GM12878 (cell line): ENCODE measurements around the gene C17orf107. TPM values are rescaled to one million over a fixed set of nuclear protein-coding genes. Genes with fewer than 3 reads are reported as not detected.
"Not testable (repeated sequence)": the region's sequence is repeated elsewhere in the genome, so short reads cannot be mapped to it uniquely, and the experiment has no call there.

Source experiments
- ATAC-seq: fragments of 200-7000 bp; cut with Tn5 transposase; 3 replicates; pipeline ENCODE4 v1.9.1; 2020; ENCODE audit warnings: mild to moderate bottlenecking, moderate library complexity
- BruUV-seq: library from RNA; stranded (reverse); fragments of 400-500 nt; replicated peaks from 2 replicates; lab custom pipeline; 2021; lab: Mats Ljungman, UMichigan
- CTCF ChIA-PET: fragments of 300-600 bp; sonication (Branson Sonifier 250); formaldehyde crosslinking; extraction: SDS; loops from one replicate; lab custom pipeline; 2021; ENCODE audit warnings: inconsistent platforms; lab: Yijun Ruan, JAX
- POLR2A ChIA-PET: fragments of 350-600 bp; formaldehyde crosslinking; extraction: SDS; loops from one replicate; lab custom pipeline; 2021; ENCODE audit warnings: inconsistent platforms; lab: Charles Lee
- RAD21 ChIA-PET: fragments of 300-600 bp; sonication (Branson Sonifier 250); formaldehyde crosslinking; loops from one replicate; lab custom pipeline; 2023; ENCODE audit warnings: antibody characterized with exemption; ENCODE audit not compliant: unreplicated experiment; lab: Charles Lee
- SMC1A ChIA-PET: fragments of 300-600 bp; sonication (Branson Sonifier 250); formaldehyde crosslinking; loops from one replicate; lab custom pipeline; 2023; ENCODE audit not compliant: unreplicated experiment, uncharacterized antibody; lab: Charles Lee
- DNase-seq: peaks from one replicate; pipeline ENCODE4 v3.0.0-alpha.2; 2011; ENCODE audit warnings: low read depth, low spot score
- FAIRE-seq: peaks from 3 replicates; lab custom pipeline; 2011; peaks lifted over from hg19 to GRCh38; lab: Jason Lieb, UNC
- H2AFZ ChIP-seq: 2 replicates; pipeline ENCODE4 v1.6.0; 2011; ENCODE audit warnings: low read depth, low read length, control low read depth; ENCODE audit not compliant: control insufficient read depth
- H3K27ac ChIP-seq: 2 replicates; pipeline ENCODE4 v1.5.1; 2011; ENCODE audit warnings: control low read depth; ENCODE audit not compliant: control insufficient read depth, insufficient read depth
- H3K27me3 ChIP-seq, 2 experiments: replicated peaks in 1 of 2; 2 replicates each; pipeline versions ENCODE4 v1.6.0 to v1.6.1; 2011; ENCODE audit warnings: low read length in 1 of 2; ENCODE audit not compliant: control insufficient read depth in 2 of 2, insufficient read depth in 2 of 2
- H3K36me3 ChIP-seq, 2 experiments: 2 replicates each; pipeline ENCODE4 v1.5.1; 2011; ENCODE audit warnings: low read length in 1 of 2; ENCODE audit not compliant: control insufficient read depth in 2 of 2, insufficient read depth in 2 of 2
- H3K4me1 ChIP-seq: 2 replicates; pipeline ENCODE4 v1.6.1; 2011; ENCODE audit warnings: mild to moderate bottlenecking, low read length, moderate library complexity, mixed read lengths; ENCODE audit not compliant: control insufficient read depth, insufficient read depth
- H3K4me2 ChIP-seq: 2 replicates; pipeline ENCODE4 v1.6.0; 2011; ENCODE audit warnings: control low read depth; ENCODE audit not compliant: control insufficient read depth, insufficient read depth
- H3K4me3 ChIP-seq: fragments of 200-600 bp; sonication (generic); 2 replicates; pipeline ENCODE4 v1.5.1; 2016
- H3K79me2 ChIP-seq: 2 replicates; pipeline ENCODE4 v1.6.0; 2011; ENCODE audit warnings: low read length; ENCODE audit not compliant: control insufficient read depth, insufficient read depth
- H3K9ac ChIP-seq: 2 replicates; pipeline ENCODE4 v1.8.0; 2011; ENCODE audit warnings: low read length, control low read depth, mixed read lengths; ENCODE audit not compliant: control insufficient read depth, insufficient read depth
- H3K9me3 ChIP-seq: replicated peaks from 3 replicates; pipeline ENCODE4 v1.5.1; 2011; ENCODE audit warnings: mild to moderate bottlenecking, low read length; ENCODE audit not compliant: control insufficient read depth, insufficient read depth
- H4K20me1 ChIP-seq: 2 replicates; pipeline ENCODE4 v1.6.0; 2011; ENCODE audit not compliant: control insufficient read depth, insufficient read depth
- ATF7 ChIP-seq: fragments of 450-650 bp; IDR thresholded peaks from 2 replicates; pipeline ENCODE4 v1.6.1; 2016; ENCODE audit warnings: low read depth, mild to moderate bottlenecking
- CUX1 ChIP-seq: IDR thresholded peaks from 2 replicates; pipeline ENCODE4 v1.6.1; 2012; ENCODE audit warnings: improper control_type of control experiment, low read depth, low read length; ENCODE audit not compliant: insufficient replicate concordance
- RELB ChIP-seq: fragments of 450-650 bp; IDR thresholded peaks from 2 replicates; pipeline ENCODE4 v1.6.1; 2017; ENCODE audit warnings: low read depth, mild to moderate bottlenecking, moderate library complexity
- ZBTB11 ChIP-seq: fragments of 450-650 bp; formaldehyde crosslinking; IDR thresholded peaks from 2 replicates; pipeline ENCODE4 v1.5.0; 2022; ENCODE audit warnings: mild to moderate bottlenecking, missing genetic modification characterization
- WGBS: methylation state at CpG from one replicate; pipeline ENCODE4 v1.1.6; 2016; ENCODE audit warnings: low lambda C conversion rate; ENCODE audit not compliant: insufficient replicate concordance, insufficient coverage; ENCODE audit errors: missing lambda C conversion rate; 5-methylcytosine and 5-hydroxymethylcytosine counted together
- in situ Hi-C: fragments of 300-500 bp; cut with MboI; formaldehyde crosslinking; loops from 9 replicates; pipeline ENCODE4 v1.14.3; 2018; ENCODE audit warnings: mixed read lengths
- intact Hi-C: fragments of 100-400 bp; cut with micrococcal nuclease; formaldehyde crosslinking; loops from one replicate; pipeline ENCODE4 v1.14.2; 2022; ENCODE audit not compliant: unreplicated experiment
- polyA plus RNA-seq, 11 experiments: library from polyadenylated mRNA; depleted of rRNA in 4 of 11; unstranded in 6 of 11; stranded (reverse) in 5 of 11; fragments of >200 nt; fragmentation: Nextera tagmentation in 4 of 11; fragmentation: Illumina TruSeq in 1 of 11; extraction: Ambion mirVana in 4 of 11; extraction: Trizol in 1 of 11; gene quantifications; 1 replicate in 1 of 11; 2 replicates in 10 of 11; pipeline versions ENCODE4 v1.2.1 to v1.2.3, GENCODE V29; 2011 to 2016; ENCODE audit warnings: inconsistent platforms in 2 of 11, missing spikeins in 2 of 11, low read depth in 1 of 11
- total RNA-seq, 4 experiments: library from RNA; depleted of rRNA in 3 of 4; stranded (reverse); fragments of >200 nt in 3 of 4; fragmentation: Illumina TruSeq in 1 of 4; extraction: Trizol in 1 of 4; gene quantifications; 2 replicates each; pipeline versions ENCODE4 v1.2.1 to v1.2.3, GENCODE V29; 2013 to 2021

Gene C17orf107
- total and polyA plus RNA-seq, 10 of the 15 experiments (the other 5 are each of a cell fraction or from before 2014, with no cell fraction given) = 0.05 to 0.46 (median 0.11) TPM; not detected in 3

- no peak for TF ChIP-seq ZBTB11 (CRISPR knock-in tag)
- TF ChIP-seq CUX1 = no peak
- no peak for TF ChIP-seq ATF7
- TF ChIP-seq RELB = no peak
Observed at GRCh38 chr17:4913994-4914393, 14.7 kb downstream of the C17orf107 start (continued).

GRCh38 chr17:4914551-4914950 is 15.2 kb downstream of the C17orf107 start:
- RAD21 ChIA-PET = interaction anchor here (0.6 to 2.0 kb wide), 3 partner anchors 52 to 198 kb away, joined by 3 to 10 read pairs (median 5); no protein-coding TSS in a partner anchor
- WGBS = 45% methylated on average over 4 of the region's 4 CpGs
- H4K20me1 ChIP-seq, ATAC-seq, H3K79me2 ChIP-seq, H3K4me3 ChIP-seq, H2AFZ ChIP-seq, FAIRE-seq, H3K27me3 ChIP-seq, H3K9me3 ChIP-seq, BruUV-seq, in situ Hi-C loops, H3K36me3 ChIP-seq, H3K27ac ChIP-seq, intact Hi-C loops, H3K9ac ChIP-seq, H3K4me2 ChIP-seq, H3K4me1 ChIP-seq, SMC1A ChIA-PET, DNase-seq: not testable (repeated sequence)
- CTCF ChIA-PET = interaction anchor here (1.0 to 1.5 kb wide), 3 partner anchors 9 to 149 kb away, joined by 3 to 6 read pairs (median 4); partner anchors contain the start of gene CHRNE
- POLR2A ChIA-PET = interaction anchor here (1.4 kb wide), 1 partner anchor 25 kb away, joined by 4 read pairs; the partner anchor contains the start of genes RNF167 and SLC25A11
